ENCODE data around the gene CCDC71. TPM values are rescaled to one million over a fixed set of nuclear protein-coding genes. Genes with fewer than 3 reads are reported as not detected.
A peak's percentile ranks its signal among the peaks of the same experiment; 100 is the strongest.

The CCDC71 gene
- total and polyA plus RNA-seq, 3 experiments from 2014 or later, result 0.94 to 34.2 (median 32.1) TPM

- H3K27me3 ChIP-seq (ENCODE audit: insufficient read depth, low read length, poor library complexity, severe bottlenecking), result no peaks in the 10 kb centered on the region
- Mint-ChIP-seq H3K27me3 (peaks cover 17 to 49% of the 10 kb centered on the region in 2 donors), H3K27ac (no peak overlapping the region), H3K36me3 (no peaks in the 10 kb centered on the region), H3K4me3 (peak overlapping the region in 1 of 7 donors; percentile 17), H3K4me1 (no peaks in the 10 kb centered on the region), H3K9me3 (no peaks in the 10 kb centered on the region)
- ChIA-PET POLR2A (no interaction called here), CTCF (interaction anchor here (0.7 to 1.4 kb wide), 2 partner anchors 30 to 40 kb away, joined by 3 to 4 read pairs; partner anchors contain the start of gene QRICH1)
- no peaks in the 10 kb centered on the region for H3K9me3 ChIP-seq (ENCODE audit: low read length)
- no peak for DNase-seq
- peak overlapping the region; percentile 59 for H3K27ac ChIP-seq (ENCODE audit: low read depth, low read length)
- no peaks in the 10 kb centered on the region for H3K36me3 ChIP-seq (ENCODE audit: insufficient read depth, low read length)
- H3K4me3 ChIP-seq (ENCODE audit: low read length), result no peak overlapping the region
- H3K4me1 ChIP-seq (ENCODE audit: insufficient read depth, low read length), result no peaks in the 10 kb centered on the region
Measured at GRCh38 chr3:49133226-49133951, 32.7 kb downstream of the CCDC71 start.

- H3K4me1 ChIP-seq (ENCODE audit: insufficient read depth, low read length), result no peaks in the 10 kb centered on the region
- no peaks in the 10 kb centered on the region for H3K9me3 ChIP-seq (ENCODE audit: low read length)
- Mint-ChIP-seq H3K4me3 (peak within 1 kb of the TSS in 1 of 7 donors; percentile 17), H3K36me3 (no peaks in the 10 kb centered on the region), H3K27ac (peak within 1 kb of the TSS in 1 of 8 donors; percentile 79), H3K4me1 (no peaks in the 10 kb centered on the region), H3K27me3 (peaks cover 17 to 47% of the 10 kb centered on the region in 2 donors), H3K9me3 (no peaks in the 10 kb centered on the region)
- no peaks in the 10 kb centered on the region for H3K27me3 ChIP-seq (ENCODE audit: insufficient read depth, low read length, poor library complexity, severe bottlenecking)
- no peak for DNase-seq
- ChIA-PET POLR2A (no interaction called here), CTCF (interaction anchor here (1.4 kb wide), 1 partner anchor 39 kb away, joined by 3 read pairs; the partner anchor contains the start of gene QRICH1)
- peak within 1 kb of the TSS; percentile 59 for H3K27ac ChIP-seq (ENCODE audit: low read depth, low read length)
- no peaks in the 10 kb centered on the region for H3K36me3 ChIP-seq (ENCODE audit: insufficient read depth, low read length)
- H3K4me3 ChIP-seq (ENCODE audit: low read length), result no peak within 1 kb of the TSS
Measured at GRCh38 chr3:49132437-49133225, 33.5 kb downstream of the CCDC71 start, which contains the start of gene LAMB2. Gene LAMB2 (minus strand): TSS chr3:49133050. CDS start chr3:49132867, 183 bp downstream.

GRCh38 chr3:49132073-49132436 is 34.1 kb downstream of the CCDC71 start:
- Mint-ChIP-seq H3K4me1 (no peaks in the 10 kb centered on the region), H3K4me3 (no peak overlapping the region), H3K27ac (peak overlapping the region in 1 of 8 donors; percentile 79), H3K36me3 (no peaks in the 10 kb centered on the region), H3K9me3 (no peaks in the 10 kb centered on the region), H3K27me3 (peaks cover 14 to 43% of the 10 kb centered on the region in 2 donors)
- CTCF ChIA-PET, result interaction anchor here (1.0 kb wide), 1 partner anchor 38 kb away, joined by 3 read pairs; the partner anchor contains the start of gene QRICH1
- DNase-seq, result no peak
- Histone ChIP-seq H3K4me1 (ENCODE audit: insufficient read depth, low read length) (no peaks in the 10 kb centered on the region), H3K27me3 (ENCODE audit: insufficient read depth, low read length, poor library complexity, severe bottlenecking) (no peaks in the 10 kb centered on the region), H3K9me3 (ENCODE audit: low read length) (no peaks in the 10 kb centered on the region), H3K4me3 (ENCODE audit: low read length) (no peak overlapping the region), H3K36me3 (ENCODE audit: insufficient read depth, low read length) (no peaks in the 10 kb centered on the region), H3K27ac (ENCODE audit: low read depth, low read length) (no peak overlapping the region)
- POLR2A ChIA-PET, result no interaction called here

GRCh38 chr3:49131576-49131975 is 34.6 kb downstream of the CCDC71 start:
- H3K36me3 ChIP-seq (ENCODE audit: insufficient read depth, low read length), result no peaks in the 10 kb centered on the region
- Mint-ChIP-seq H3K36me3 (no peaks in the 10 kb centered on the region), H3K4me1 (no peaks in the 10 kb centered on the region), H3K9me3 (no peaks in the 10 kb centered on the region), H3K27ac (peak overlapping the region in 1 of 8 donors; percentile 79), H3K27me3 (peaks cover 14 to 43% of the 10 kb centered on the region in 2 donors), H3K4me3 (no peak overlapping the region)
- no peaks in the 10 kb centered on the region for H3K4me1 ChIP-seq (ENCODE audit: insufficient read depth, low read length)
- ChIA-PET POLR2A (no interaction called here), CTCF (interaction anchor here (1.0 kb wide), 1 partner anchor 37 kb away, joined by 3 read pairs; the partner anchor contains the start of gene QRICH1)
- no peak for DNase-seq
- H3K27me3 ChIP-seq (ENCODE audit: insufficient read depth, low read length, poor library complexity, severe bottlenecking), result no peaks in the 10 kb centered on the region
- no peaks in the 10 kb centered on the region for H3K9me3 ChIP-seq (ENCODE audit: low read length)
- no peak overlapping the region for H3K27ac ChIP-seq (ENCODE audit: low read depth, low read length)
- no peak overlapping the region for H3K4me3 ChIP-seq (ENCODE audit: low read length)

GRCh38 chr3:49131040-49131439 is 35.1 kb downstream of the CCDC71 start:
- Mint-ChIP-seq H3K27me3 (peaks cover 12 to 43% of the 10 kb centered on the region in 2 donors), H3K4me3 (no peak overlapping the region), H3K36me3 (no peaks in the 10 kb centered on the region), H3K4me1 (no peaks in the 10 kb centered on the region), H3K27ac (no peak overlapping the region), H3K9me3 (no peaks in the 10 kb centered on the region)
- H3K4me1 ChIP-seq (ENCODE audit: insufficient read depth, low read length), result no peaks in the 10 kb centered on the region
- ChIA-PET POLR2A (no interaction called here), CTCF (interaction anchor here (1.0 to 1.3 kb wide), 2 partner anchors 10 to 37 kb away, joined by 3 to 4 read pairs; partner anchors contain the start of genes QRICH1 and USP19)
- H3K4me3 ChIP-seq (ENCODE audit: low read length), result no peak overlapping the region
- H3K36me3 ChIP-seq (ENCODE audit: insufficient read depth, low read length), result no peaks in the 10 kb centered on the region
- DNase-seq, result no peak
- no peaks in the 10 kb centered on the region for H3K9me3 ChIP-seq (ENCODE audit: low read length)
- H3K27me3 ChIP-seq (ENCODE audit: insufficient read depth, low read length, poor library complexity, severe bottlenecking), result no peaks in the 10 kb centered on the region
- no peak overlapping the region for H3K27ac ChIP-seq (ENCODE audit: low read depth, low read length)

GRCh38 chr3:49124991-49125670 is 41.0 kb downstream of the CCDC71 start:
- peaks cover 0 to 12% (median 4%) of the 10 kb centered on the region in 3 donors for H3K4me1 Mint-ChIP-seq
- CTCF ChIA-PET, result no interaction called here

GRCh38 chr3:49124203-49124602 is 41.9 kb downstream of the CCDC71 start:
- DNase-seq, result no peak
- ChIA-PET POLR2A (interaction anchor here (1.2 kb wide), 1 partner anchor 31 kb away, joined by 4 read pairs; the partner anchor contains the start of gene QRICH1), CTCF (no interaction called here)
- Mint-ChIP-seq H3K4me1 (peaks cover 7 to 21% (median 11%) of the 10 kb centered on the region in 3 donors), H3K27me3 (no peaks in the 10 kb centered on the region), H3K4me3 (no peak overlapping the region), H3K9me3 (no peaks in the 10 kb centered on the region), H3K36me3 (peaks cover 0 to 5% (median 0%) of the 10 kb centered on the region in 3 donors), H3K27ac (peak overlapping the region in 2 of 8 donors; percentile 21 to 88)
- Histone ChIP-seq H3K27me3 (ENCODE audit: insufficient read depth, low read length, poor library complexity, severe bottlenecking) (no peaks in the 10 kb centered on the region), H3K4me3 (ENCODE audit: low read length) (no peak overlapping the region), H3K27ac (ENCODE audit: low read depth, low read length) (no peak overlapping the region), H3K9me3 (ENCODE audit: low read length) (no peaks in the 10 kb centered on the region), H3K4me1 (ENCODE audit: insufficient read depth, low read length) (peaks cover 18% of the 10 kb centered on the region), H3K36me3 (ENCODE audit: insufficient read depth, low read length) (no peaks in the 10 kb centered on the region)

More at GRCh38 chr3:49124991-49125670, 41.0 kb downstream of the CCDC71 start:
- Mint-ChIP-seq H3K9me3 (no peaks in the 10 kb centered on the region), H3K27ac (peak overlapping the region in 1 of 8 donors; percentile 63), H3K27me3 (peaks cover 1% of the 10 kb centered on the region in 2 donors), H3K36me3 (peaks cover 0 to under 1% (median 0%) of the 10 kb centered on the region in 3 donors), H3K4me3 (no peak overlapping the region)
- Histone ChIP-seq H3K36me3 (ENCODE audit: insufficient read depth, low read length) (no peaks in the 10 kb centered on the region), H3K4me3 (ENCODE audit: low read length) (no peak overlapping the region), H3K27ac (ENCODE audit: low read depth, low read length) (no peak overlapping the region), H3K4me1 (ENCODE audit: insufficient read depth, low read length) (peaks cover 9% of the 10 kb centered on the region), H3K27me3 (ENCODE audit: insufficient read depth, low read length, poor library complexity, severe bottlenecking) (no peaks in the 10 kb centered on the region), H3K9me3 (ENCODE audit: low read length) (no peaks in the 10 kb centered on the region)
- DNase-seq, result no peak
- POLR2A ChIA-PET, result no interaction called here

Measured in CD8-positive, alpha-beta memory T cell (primary cell).